NT2/D1 (cell line): ENCODE results near the gene TRIM69.

ENCODE experiments used
- SUZ12 ChIP-seq: IDR thresholded peaks from 2 replicates; pipeline ENCODE4 v1.6.1; 2011; ENCODE audit not compliant: insufficient read length, insufficient read depth; ENCODE audit errors: extremely low read depth
- YY1 ChIP-seq: IDR thresholded peaks from 2 replicates; pipeline ENCODE4 v1.6.1; 2011; ENCODE audit not compliant: insufficient read length, insufficient read depth
- ZNF274 ChIP-seq: IDR thresholded peaks from 2 replicates; pipeline ENCODE4 v1.6.1; 2011; ENCODE audit warnings: mild to moderate bottlenecking, low read depth, low read length

- TF ChIP-seq YY1 (no peak), ZNF274 (no peak), SUZ12 (no peak)
Measured at GRCh38 chr15:44694416-44694815, 41.9 kb upstream of the TRIM69 start.
